GM12891 (cell line): ENCODE measurements around the gene FAM25G.
A peak's percentile ranks its signal among the peaks of the same experiment; 100 is the strongest.

ENCODE experiments used
- DNase-seq: peaks from one replicate; pipeline ENCODE4 v3.0.0; 2011; ENCODE audit warnings: low spot score; ENCODE audit not compliant: insufficient read length
- FAIRE-seq: peaks from 2 replicates; lab custom pipeline; 2011; peaks lifted over from hg19 to GRCh38; lab: Jason Lieb, UNC
- PAX5 ChIP-seq: IDR thresholded peaks from 2 replicates; pipeline ENCODE4 v1.6.1; 2011; ENCODE audit warnings: low read length, moderate library complexity, mild to moderate bottlenecking; ENCODE audit not compliant: insufficient read depth, severe bottlenecking
- POLR2A ChIP-seq: IDR thresholded peaks from 2 replicates; pipeline ENCODE4 v1.6.1; 2011; ENCODE audit warnings: low read depth, low read length, control low read depth
- POLR2AphosphoS5 ChIP-seq: IDR thresholded peaks from 2 replicates; pipeline ENCODE4 v1.6.1; 2011; ENCODE audit warnings: low read depth, low read length, control low read depth
- POU2F2 ChIP-seq: IDR thresholded peaks from 2 replicates; pipeline ENCODE4 v1.6.1; 2011; ENCODE audit warnings: low read depth, mild to moderate bottlenecking, control low read depth, low read length, moderate library complexity
- SPI1 ChIP-seq: IDR thresholded peaks from 2 replicates; pipeline ENCODE4 v1.6.1; 2011; ENCODE audit warnings: low read depth, low read length, control low read depth
- TAF1 ChIP-seq: IDR thresholded peaks from 2 replicates; pipeline ENCODE4 v1.6.1; 2011; ENCODE audit warnings: low read depth, low read length, control low read depth

FAM25G gene

DNA sequence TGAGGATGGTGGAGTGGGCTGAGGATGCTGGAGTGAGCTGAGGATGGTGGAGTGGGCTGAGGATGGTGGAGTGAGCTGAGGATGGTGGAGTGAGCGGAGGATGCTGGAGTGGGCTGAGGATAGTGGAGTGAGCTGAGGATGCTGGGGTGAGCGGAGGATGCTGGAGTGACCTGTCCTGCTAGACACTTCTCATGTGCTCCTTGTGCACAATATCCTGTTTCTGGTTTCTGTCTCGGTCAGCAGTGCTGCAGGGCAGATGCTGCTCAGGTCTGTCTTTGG lies 36.8 kb downstream of the FAM25G start:
- FAIRE-seq (no peak), DNase-seq (no peak)
- TF ChIP-seq TAF1 (no peak), POLR2AphosphoS5 (no peak), SPI1 (no peak), POLR2A (no peak), PAX5 (no peak), POU2F2 (no peak)

DNA sequence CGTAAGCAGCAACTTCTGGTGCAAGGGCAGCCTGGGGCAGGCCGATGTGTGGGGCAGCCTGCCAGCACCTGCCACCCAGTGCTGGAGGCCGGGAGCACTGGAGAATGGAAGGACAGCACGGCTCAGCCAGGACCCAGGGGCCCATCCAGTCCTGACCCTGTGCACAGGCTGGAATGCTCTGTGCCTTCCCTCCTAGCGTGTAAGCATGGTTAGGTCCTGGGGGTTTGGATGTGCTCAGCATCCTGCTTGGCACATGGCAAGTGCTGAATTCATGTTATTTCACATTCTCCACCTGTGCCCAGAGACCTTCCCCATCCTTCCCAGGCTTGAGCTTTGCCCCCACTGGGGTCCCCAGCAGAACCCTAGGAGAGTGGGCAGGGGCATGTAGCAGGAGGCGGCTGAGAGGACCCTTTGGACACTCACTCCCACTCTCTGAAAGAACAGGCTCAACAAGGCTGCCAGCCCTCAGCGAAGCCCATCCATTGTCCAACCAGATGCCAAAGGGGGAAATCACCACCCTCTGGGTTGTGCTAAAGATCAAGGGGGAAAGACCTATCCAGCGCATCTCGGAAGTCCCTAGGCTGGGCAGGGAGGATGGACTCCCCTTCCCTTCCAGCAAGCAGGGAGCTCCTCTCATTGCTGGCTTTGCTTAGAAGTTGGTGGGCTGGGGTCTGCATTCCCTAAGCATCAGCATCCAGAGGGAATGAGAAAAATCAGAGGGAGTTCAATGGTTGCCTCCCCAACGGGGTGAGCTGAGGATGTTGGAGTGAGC lies 37.3 kb downstream of the FAM25G start:
- no peak for DNase-seq
- TF ChIP-seq POU2F2: no peak
- FAIRE-seq: no peak

- no peak for FAIRE-seq
- TF ChIP-seq POU2F2 (no peak), POLR2AphosphoS5 (no peak), SPI1 (no peak), PAX5 (no peak), TAF1 (no peak), POLR2A (no peak)
These were observed 38.1 kb downstream of the FAM25G start for GRCh38 chr10:47453141-47454007.

DNA sequence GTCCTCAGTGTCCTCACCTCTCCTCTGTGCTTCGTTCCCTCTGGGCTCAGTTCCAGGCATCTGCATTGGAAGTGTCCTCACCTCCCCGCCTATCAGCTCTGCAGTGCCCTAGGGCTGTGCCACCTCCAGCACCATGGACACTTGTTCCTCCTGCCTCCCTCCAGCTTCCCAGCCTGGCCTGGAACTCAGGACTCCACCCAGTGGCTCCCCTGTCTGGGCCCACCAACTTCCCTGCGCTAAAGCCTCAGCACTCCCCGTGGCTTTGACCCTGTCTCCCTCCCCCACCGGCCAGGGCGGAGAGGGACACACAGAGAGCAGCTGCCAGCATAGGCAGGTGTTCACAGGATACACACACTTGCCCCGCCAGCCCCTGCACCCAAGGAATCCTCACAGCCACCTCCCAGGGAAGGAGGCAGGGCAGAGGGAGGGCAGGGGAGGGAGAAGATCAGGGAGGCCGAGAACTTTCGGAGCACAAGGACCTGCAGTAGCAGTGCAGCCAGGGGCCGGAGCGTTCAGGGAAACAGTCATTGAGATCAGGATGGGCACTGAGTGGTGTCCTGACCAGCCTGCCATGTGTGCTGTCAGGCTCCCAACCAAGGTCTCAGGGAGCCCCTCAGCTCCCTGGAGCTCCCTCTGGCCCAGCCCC lies 38.9 kb downstream of the FAM25G start:
- no peak for TF ChIP-seq SPI1
- no peak for DNase-seq
- no peak for FAIRE-seq

More at GRCh38 chr10:47453141-47454007, 38.1 kb downstream of the FAM25G start:
- no peak for DNase-seq

DNA sequence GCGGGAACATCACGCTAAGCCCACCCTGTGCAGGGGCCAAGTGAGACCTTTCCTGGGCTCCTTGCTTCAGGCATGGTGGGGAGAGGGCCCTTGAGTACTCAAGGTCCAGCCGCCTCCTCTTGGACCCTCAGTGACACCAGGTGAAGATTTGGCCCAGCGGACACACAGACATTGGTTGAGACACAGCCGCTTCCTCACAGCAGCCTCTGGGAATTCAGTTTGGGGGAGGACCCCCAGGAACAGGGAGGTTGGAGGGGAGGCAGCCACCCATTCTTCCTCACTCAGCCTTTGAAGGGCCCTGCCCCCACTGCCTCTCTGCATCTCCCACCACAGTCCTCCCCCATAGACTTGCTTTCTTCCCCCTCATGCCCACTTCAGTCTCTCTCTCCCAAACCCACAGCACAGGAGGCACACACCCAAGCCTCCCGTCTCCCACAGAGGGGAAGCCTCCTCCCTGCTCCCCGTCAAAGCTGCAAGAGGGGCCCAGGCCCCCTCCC lies 39.5 kb downstream of the FAM25G start:
- TF ChIP-seq TAF1 (no peak), POLR2AphosphoS5 (no peak), PAX5 (no peak), SPI1 (no peak), POLR2A (no peak), POU2F2 (no peak)
- no peak for FAIRE-seq

GRCh38 chr10:47451273-47451997 lies 40.1 kb downstream of the FAM25G start:
- DNase-seq: no peak
- no peak for TF ChIP-seq POLR2AphosphoS5
- no peak for TF ChIP-seq POLR2A
- no peak for TF ChIP-seq SPI1
- no peak for TF ChIP-seq TAF1
- TF ChIP-seq PAX5: no peak
- TF ChIP-seq POU2F2: no peak
- FAIRE-seq: no peak

More for the DNA sequence above, 39.5 kb downstream of the FAM25G start:
- DNase-seq: no peak

DNA sequence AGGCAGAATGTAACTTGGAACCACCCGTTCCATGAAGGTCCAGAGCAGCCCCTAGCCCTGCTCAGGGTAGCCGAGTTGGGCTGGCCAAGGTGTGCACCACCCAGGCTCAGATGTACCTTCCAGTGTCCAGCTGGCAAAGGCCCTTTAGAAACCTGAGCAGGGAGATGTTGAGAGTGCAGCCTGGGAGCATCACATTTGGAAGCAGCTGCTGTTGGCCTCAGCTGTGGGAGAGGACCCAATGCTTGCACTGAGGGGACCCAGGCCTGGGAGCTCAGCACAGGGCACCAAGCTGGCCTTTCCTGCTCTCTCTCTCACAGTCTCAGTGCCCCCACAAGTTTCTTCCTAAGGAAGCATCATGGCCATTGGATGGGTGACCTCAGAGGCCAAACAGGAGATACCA lies 41.1 kb downstream of the FAM25G start:
- no peak for TF ChIP-seq SPI1
- TF ChIP-seq PAX5: no peak
- no peak for TF ChIP-seq POLR2AphosphoS5
- no peak for TF ChIP-seq TAF1
- TF ChIP-seq POU2F2: no peak
- no peak for TF ChIP-seq POLR2A
- FAIRE-seq: no peak
- DNase-seq: no peak

DNA sequence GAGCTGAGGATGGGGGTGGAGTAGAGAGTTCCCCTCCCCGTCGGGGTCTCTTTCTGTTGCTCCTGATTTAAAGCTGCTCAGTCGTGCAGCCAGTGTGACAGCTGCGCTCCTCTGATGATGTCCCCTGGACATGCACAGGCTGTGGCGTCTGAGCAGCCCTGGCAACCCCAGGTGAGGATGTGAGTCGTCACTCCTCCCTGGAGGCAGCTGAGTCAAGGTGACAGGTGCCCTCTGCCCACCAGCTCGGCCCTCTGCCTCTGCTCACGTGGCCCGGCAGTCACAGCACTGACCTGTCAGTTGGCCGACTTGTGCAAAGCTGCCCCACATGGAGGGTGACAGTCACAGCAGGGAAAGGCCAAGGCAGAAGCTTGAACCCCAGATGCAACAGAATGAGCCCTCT lies 41.5 kb downstream of the FAM25G start:
- TF ChIP-seq POLR2A: no peak
- TF ChIP-seq POU2F2: no peak
- no peak for TF ChIP-seq PAX5
- no peak for TF ChIP-seq TAF1
- no peak for TF ChIP-seq POLR2AphosphoS5
- no peak for TF ChIP-seq SPI1
- DNase-seq: no peak

GRCh38 chr10:47449102-47449978 lies 42.2 kb downstream of the FAM25G start:
- TF ChIP-seq SPI1 (peak; percentile 45), POLR2A (no peak), POLR2AphosphoS5 (no peak)
- DNase-seq: no peak

More for the DNA sequence above, 41.5 kb downstream of the FAM25G start:
- FAIRE-seq: no peak

More at GRCh38 chr10:47449102-47449978, 42.2 kb downstream of the FAM25G start:
- no peak for FAIRE-seq
